ENCODE data around the gene SIGLEC1. TPM values are rescaled to one million over a fixed set of nuclear protein-coding genes. Genes with fewer than 3 reads are reported as not detected.

Gene SIGLEC1
- total and polyA plus RNA-seq, 2 experiments from 2014 or later, result not detected

GRCh38 chr20:3707508-3707899, 4.9 kb downstream of the SIGLEC1 start:
- Histone ChIP-seq H3K79me2 (replicated peaks; ENCODE audit: insufficient read depth) (no peaks in the 10 kb centered on the region), H3F3A (replicated peaks; ENCODE audit: low read depth) (no peaks in the 10 kb centered on the region), H3K4me3 (no peak overlapping the region), H3K36me3 (ENCODE audit: insufficient read depth) (no peaks in the 10 kb centered on the region), H3K9me2 (ENCODE audit: insufficient read depth) (no peaks in the 10 kb centered on the region), H4K20me1 (replicated peaks; ENCODE audit: insufficient read depth) (no peaks in the 10 kb centered on the region), H3K4me1 (ENCODE audit: insufficient read depth) (no peaks in the 10 kb centered on the region), H3K4me2 (no peak overlapping the region), H3K27ac (ENCODE audit: low read depth) (no peak overlapping the region), H3K27me3 (ENCODE audit: insufficient read depth) (no peaks in the 10 kb centered on the region), H2AFZ (no peak overlapping the region)
- no peaks in the 10 kb centered on the region for H3K36me3 Mint-ChIP-seq (ENCODE audit: low read depth)
- no peaks in the 10 kb centered on the region for H3K4me1 Mint-ChIP-seq
- no peak for ATAC-seq
- H3K9me3 Mint-ChIP-seq, result no peaks in the 10 kb centered on the region
- TF ChIP-seq ZNF462 (CRISPR knock-in tag; IDR thresholded peaks at IDR 0.05) (no peak), EZH2phosphoT487 (IDR thresholded peaks at IDR 0.05; ENCODE audit: unreplicated experiment) (no peak), REST (IDR thresholded peaks at IDR 0.05; ENCODE audit: unreplicated experiment) (no peak), EZH2 (IDR thresholded peaks at IDR 0.05; ENCODE audit: low read depth, unreplicated experiment) (no peak), CTCF (conservative IDR thresholded peaks at IDR 0.05; ENCODE audit: low read depth in 2 of 2) (no peak), POLR2AphosphoS5 (IDR thresholded peaks at IDR 0.05; ENCODE audit: low read depth) (no peak), NANOG (IDR thresholded peaks at IDR 0.05; ENCODE audit: borderline replicate concordance) (no peak), CREB1 (CRISPR knock-in tag; IDR thresholded peaks at IDR 0.05; ENCODE audit: low read depth) (no peak), ETS1 (IDR thresholded peaks at IDR 0.05) (no peak), ZNF114 (CRISPR knock-in tag; IDR thresholded peaks at IDR 0.05) (no peak), JUNB (IDR thresholded peaks at IDR 0.05; ENCODE audit: unreplicated experiment) (no peak), STAT1 (IDR thresholded peaks at IDR 0.05; ENCODE audit: unreplicated experiment) (no peak)
- peaks cover 5% of the 10 kb centered on the region for H3K27me3 Mint-ChIP-seq (ENCODE audit: insufficient read depth, low read depth, poor library complexity)
- no peak overlapping the region for H3K27ac Mint-ChIP-seq
- no peak overlapping the region for H3K4me3 Mint-ChIP-seq
- no peak for DNase-seq (ENCODE audit: low spot score)
